ENCODE data around the gene PPP1R11.

The PPP1R11 gene

DNA sequence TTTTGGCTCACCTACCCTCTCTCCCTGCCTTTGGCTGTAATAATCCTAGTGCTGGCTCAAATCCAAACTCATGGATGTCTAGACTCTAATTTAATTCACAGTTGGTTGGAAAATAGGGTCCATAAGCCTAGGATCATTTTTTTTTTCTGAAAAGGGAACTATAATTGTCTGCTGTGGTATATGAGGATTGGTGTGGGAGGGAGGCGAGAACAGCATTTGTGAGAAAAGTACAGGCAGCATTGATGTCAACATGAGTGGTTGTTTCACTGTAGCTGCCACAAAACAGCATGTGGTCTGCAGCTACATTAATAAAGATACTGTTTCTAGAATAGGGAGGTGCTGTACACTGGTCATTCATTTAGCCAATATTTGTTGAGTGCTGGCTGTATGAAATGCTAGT, 24.5 kb upstream of the PPP1R11 start:
- ChIA-PET POLR2A (no interaction called here), CTCF (no interaction called here)
- H3K4me3 ChIP-seq (ENCODE audit: low read depth, low read length), result no peak overlapping the region
- no peak for DNase-seq (ENCODE audit: low read depth, low spot score)
- TF ChIP-seq, protein P1, sequence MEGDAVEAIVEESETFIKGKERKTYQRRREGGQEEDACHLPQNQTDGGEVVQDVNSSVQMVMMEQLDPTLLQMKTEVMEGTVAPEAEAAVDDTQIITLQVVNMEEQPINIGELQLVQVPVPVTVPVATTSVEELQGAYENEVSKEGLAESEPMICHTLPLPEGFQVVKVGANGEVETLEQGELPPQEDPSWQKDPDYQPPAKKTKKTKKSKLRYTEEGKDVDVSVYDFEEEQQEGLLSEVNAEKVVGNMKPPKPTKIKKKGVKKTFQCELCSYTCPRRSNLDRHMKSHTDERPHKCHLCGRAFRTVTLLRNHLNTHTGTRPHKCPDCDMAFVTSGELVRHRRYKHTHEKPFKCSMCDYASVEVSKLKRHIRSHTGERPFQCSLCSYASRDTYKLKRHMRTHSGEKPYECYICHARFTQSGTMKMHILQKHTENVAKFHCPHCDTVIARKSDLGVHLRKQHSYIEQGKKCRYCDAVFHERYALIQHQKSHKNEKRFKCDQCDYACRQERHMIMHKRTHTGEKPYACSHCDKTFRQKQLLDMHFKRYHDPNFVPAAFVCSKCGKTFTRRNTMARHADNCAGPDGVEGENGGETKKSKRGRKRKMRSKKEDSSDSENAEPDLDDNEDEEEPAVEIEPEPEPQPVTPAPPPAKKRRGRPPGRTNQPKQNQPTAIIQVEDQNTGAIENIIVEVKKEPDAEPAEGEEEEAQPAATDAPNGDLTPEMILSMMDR (IDR thresholded peaks at IDR 0.05; ENCODE audit: insufficient read depth, low read length, missing control alignments), result no peak

DNA sequence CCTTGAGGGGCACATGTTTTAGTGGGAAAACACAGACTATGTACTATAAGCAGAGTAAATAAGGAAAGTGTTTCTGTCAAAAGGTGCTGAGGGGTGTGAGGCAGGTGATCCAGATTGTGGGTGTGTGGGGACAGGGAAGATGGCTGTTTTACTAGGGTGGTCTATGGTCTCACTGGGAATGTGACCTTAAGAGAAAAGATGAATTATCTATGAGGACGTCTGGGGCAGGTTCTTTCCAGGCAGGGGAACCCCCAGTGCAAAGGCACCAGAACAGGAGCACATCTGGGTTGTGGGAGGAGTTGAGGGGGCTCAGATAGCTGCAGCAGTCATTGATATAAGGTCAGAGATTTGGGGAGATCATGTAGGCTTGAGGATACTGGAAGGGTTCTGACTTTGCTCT, 24.1 kb upstream of the PPP1R11 start:
- CTCF ChIA-PET, result no interaction called here
- POLR2A ChIA-PET, result no interaction called here
- DNase-seq (ENCODE audit: low read depth, low spot score), result no peak
- TF ChIP-seq, protein P1 (IDR thresholded peaks at IDR 0.05; ENCODE audit: insufficient read depth, low read length, missing control alignments), result no peak
- H3K4me3 ChIP-seq (ENCODE audit: low read depth, low read length), result no peak overlapping the region

DNA sequence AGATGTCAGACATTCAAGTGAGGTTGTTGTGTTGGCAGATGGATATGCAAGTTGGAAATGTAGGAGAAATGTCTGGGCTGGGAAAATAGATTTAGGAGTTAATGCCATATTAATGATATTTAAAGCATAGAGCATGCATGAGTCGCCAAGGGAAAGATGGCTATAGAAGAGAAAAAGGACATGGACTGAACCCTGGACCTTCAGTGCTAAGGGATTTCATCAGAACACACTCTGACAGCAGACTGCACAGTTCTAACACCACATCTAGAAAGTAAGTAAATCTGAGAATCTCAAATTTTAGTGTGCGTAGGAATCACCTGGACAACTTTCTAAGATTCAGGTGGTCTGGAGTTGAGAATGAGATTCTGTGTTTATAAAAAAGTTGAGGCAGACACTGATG, 23.3 kb upstream of the PPP1R11 start:
- TF ChIP-seq, protein P1 (IDR thresholded peaks at IDR 0.05; ENCODE audit: insufficient read depth, low read length, missing control alignments), result no peak
- no peak overlapping the region for H3K4me3 ChIP-seq (ENCODE audit: low read depth, low read length)
- DNase-seq (ENCODE audit: low read depth, low spot score), result no peak
- ChIA-PET CTCF (no interaction called here), POLR2A (no interaction called here)

DNA sequence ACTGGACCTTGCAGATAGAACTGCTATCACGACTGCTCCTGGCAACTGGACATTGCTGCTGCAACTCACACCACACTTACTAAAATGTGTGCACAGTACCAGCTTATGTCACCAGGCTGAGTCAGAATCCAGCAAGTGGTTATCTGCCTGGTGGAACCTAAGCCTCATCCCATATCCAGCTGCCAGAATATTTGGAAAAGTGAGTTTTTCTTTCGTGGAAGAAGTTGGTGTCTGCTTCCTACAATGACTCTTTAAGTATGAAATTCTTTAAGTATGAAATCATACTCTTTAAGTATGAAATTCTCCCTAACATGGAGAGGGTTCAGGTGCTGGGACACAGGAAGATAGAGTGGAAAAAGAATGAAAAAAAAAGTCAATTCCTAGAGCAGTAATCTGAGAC, 22.4 kb upstream of the PPP1R11 start:
- DNase-seq (ENCODE audit: low read depth, low spot score), result peak; percentile 40
- TF ChIP-seq, protein P1 (IDR thresholded peaks at IDR 0.05; ENCODE audit: insufficient read depth, low read length, missing control alignments), result no peak
- POLR2A ChIA-PET, result no interaction called here
- CTCF ChIA-PET, result interaction anchor here (0.8 to 0.9 kb wide), 2 partner anchors 8 to 86 kb away, joined by 3 read pairs; no protein-coding TSS in a partner anchor
- no peak overlapping the region for H3K4me3 ChIP-seq (ENCODE audit: low read depth, low read length)

DNA sequence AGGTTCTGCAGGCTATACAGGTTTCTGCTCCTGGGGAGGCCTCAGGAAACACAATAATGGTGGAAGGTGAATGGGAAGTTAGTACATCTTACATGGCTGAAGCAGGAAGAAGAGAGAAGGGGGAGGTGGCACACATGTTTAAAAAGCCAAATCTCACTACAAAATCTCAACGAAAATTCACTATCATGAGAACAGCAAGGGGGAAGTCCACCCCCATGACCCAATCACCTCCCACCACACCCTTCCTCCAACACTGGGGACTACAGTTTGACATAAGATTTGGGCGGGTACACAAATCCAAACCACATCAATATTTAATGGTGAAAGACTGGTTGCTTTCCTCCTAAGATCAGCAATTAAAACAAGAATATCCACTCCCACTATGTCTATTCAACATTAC, 19.8 kb upstream of the PPP1R11 start:
- ChIA-PET POLR2A (no interaction called here), CTCF (interaction anchor here (1.4 kb wide), 1 partner anchor 199 kb away, joined by 4 read pairs; no protein-coding TSS in a partner anchor)
- TF ChIP-seq, protein P1 (IDR thresholded peaks at IDR 0.05; ENCODE audit: insufficient read depth, low read length, missing control alignments), result no peak
- DNase-seq (ENCODE audit: low read depth, low spot score), result no peak
- H3K4me3 ChIP-seq (ENCODE audit: low read depth, low read length), result no peak overlapping the region

DNA sequence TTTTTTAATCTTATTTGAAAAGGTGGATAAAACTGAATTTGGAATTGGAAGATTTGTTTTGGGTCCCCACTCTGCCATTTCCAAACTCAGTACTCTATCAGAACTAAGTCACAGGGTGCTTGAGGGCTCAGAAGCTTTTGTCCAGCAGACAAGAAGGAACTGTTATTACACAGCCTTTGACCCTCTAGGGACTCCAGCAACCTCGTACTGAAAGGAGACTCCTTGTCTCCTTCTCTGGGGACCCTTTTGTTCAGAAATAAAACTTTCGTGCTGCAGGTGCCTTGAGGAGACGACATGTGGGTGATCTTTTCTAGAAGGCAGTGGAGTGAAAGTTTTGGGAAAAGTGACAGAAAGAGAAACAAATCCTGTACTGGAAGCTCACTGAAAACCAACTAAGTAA, 13.3 kb upstream of the PPP1R11 start:
- H3K4me3 ChIP-seq (ENCODE audit: low read depth, low read length), result no peak overlapping the region
- ChIA-PET CTCF (interaction anchor here (3.0 kb wide), 1 partner anchor 17 kb away, joined by 6 read pairs; no protein-coding TSS in a partner anchor), POLR2A (no interaction called here)
- TF ChIP-seq, protein P1 (IDR thresholded peaks at IDR 0.05; ENCODE audit: insufficient read depth, low read length, missing control alignments), result no peak
- no peak for DNase-seq (ENCODE audit: low read depth, low spot score)
